Lower leg skin (tissue), 3 donors: ENCODE results near the gene SSTR5.

Source experiments
- POLR2A ChIP-seq, 2 donors: fragments of 450-650 bp; IDR thresholded peaks; one replicate each; pipeline ENCODE4 v1.6.1; 2016 to 2017; ENCODE audit warnings: antibody characterized with exemption in 2 of 2, mild to moderate bottlenecking in 1 of 2, moderate library complexity in 1 of 2
- TF ChIP-seq, protein P1 (sequence below), 3 donors: fragments of 450-650 bp; IDR thresholded peaks; one replicate each; pipeline ENCODE4 v1.5.1; 2016; ENCODE audit warnings: antibody characterized with exemption in 3 of 3, mild to moderate bottlenecking in 3 of 3, moderate library complexity in 2 of 3

DNA sequence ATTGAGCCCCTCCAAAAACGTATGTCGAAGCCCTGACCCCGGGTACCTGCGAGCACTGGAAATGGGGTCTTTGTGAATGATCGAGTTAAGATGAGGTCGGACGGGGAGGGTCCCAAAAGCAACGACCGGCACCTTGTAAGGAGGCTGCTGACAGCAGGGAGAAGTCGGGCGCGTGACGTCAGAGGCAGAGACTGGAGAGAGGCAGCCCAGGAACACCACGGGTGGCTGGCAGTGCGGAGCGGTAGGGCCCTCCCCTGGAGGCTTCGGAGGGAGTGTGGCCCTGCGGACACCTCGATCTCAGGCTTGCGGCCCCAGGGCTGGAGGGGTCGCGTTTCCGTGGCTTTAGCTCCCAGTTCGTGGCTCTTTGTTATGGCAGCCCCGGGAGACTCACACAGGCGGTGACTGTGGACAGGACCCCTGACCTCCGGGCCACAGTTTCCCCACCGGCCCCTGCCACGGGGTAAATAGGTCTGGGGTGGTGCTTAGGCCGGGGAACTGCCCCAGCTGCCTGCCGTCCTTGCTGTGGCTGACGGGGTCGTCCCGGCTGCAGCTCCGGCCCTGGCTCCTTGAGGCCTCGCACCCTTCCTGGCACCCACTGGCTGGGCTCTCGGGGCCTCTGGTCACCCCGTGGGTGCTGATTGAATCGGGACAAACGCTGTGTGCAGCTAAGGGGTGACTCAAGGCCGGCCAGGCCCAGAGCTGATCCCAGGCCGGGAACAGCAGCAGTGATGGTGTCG, 10.6 kb upstream of the SSTR5 start:
- TF ChIP-seq, protein P1, sequence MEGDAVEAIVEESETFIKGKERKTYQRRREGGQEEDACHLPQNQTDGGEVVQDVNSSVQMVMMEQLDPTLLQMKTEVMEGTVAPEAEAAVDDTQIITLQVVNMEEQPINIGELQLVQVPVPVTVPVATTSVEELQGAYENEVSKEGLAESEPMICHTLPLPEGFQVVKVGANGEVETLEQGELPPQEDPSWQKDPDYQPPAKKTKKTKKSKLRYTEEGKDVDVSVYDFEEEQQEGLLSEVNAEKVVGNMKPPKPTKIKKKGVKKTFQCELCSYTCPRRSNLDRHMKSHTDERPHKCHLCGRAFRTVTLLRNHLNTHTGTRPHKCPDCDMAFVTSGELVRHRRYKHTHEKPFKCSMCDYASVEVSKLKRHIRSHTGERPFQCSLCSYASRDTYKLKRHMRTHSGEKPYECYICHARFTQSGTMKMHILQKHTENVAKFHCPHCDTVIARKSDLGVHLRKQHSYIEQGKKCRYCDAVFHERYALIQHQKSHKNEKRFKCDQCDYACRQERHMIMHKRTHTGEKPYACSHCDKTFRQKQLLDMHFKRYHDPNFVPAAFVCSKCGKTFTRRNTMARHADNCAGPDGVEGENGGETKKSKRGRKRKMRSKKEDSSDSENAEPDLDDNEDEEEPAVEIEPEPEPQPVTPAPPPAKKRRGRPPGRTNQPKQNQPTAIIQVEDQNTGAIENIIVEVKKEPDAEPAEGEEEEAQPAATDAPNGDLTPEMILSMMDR (IDR thresholded peaks at IDR 0.05): no peak
- no peak for TF ChIP-seq POLR2A (IDR thresholded peaks at IDR 0.05)
